HK-2 (cell line): Measurements from ENCODE around the gene CNGA1.

Experiments
- DNase-seq: peaks from one replicate; pipeline ENCODE4 v3.0.0-alpha.2; 2018; ENCODE audit not compliant: unreplicated experiment

CNGA1 gene

DNA sequence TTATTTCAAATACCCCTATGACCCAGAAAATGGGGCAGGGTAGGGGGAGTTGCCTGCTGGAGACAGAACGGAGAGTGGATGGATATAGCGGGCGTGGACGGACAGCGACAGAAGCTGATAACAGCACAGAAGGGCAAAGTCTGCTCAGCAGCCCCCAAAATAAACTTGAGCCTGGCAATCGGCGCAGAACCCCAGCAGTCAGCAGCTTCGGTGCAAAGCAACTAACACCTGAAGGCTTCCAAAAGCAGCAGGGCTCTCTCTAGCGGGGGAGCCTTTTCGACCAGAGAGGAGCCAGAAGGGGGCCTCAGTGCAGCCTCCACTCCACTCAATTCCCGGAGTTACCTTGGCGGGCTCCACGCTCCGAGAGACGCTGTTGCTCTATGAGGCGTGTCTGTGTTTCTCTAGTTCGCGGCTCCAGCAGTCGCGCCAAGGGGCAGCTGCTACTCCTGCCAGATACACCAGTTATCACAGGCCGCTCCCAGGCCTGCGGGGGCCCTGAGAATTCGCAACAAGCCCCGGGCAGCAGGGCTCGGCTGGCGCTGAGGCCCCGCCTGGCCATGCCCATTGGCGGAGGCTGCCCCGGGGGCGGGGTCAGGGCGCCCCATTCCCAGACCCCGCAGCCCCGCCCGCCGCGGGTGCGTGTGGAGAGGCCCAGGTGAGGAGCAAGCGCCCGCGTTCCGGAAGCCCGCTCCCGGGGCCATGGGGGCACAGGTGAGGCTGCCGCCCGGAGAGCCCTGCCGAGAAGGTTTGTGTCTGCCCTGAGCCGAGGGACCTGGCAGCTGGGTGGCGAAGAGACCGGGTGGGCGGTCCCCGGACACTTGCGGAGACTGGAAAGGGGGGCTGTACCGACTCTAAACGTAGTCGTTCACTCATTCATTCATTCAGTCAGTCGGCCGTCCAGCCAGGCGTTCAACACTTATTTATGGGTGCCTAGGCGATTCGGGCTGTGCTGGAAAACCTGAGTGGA is at the start of gene CNGA1, which contains the start of gene NIPAL1:
CNGA1 (minus strand) TSS at position 541 of the 967 bp plus-strand sequence. CDS start 63,992 bp downstream, outside the sequence.
NIPAL1 (plus strand) TSS at position 632 of the 967 bp plus-strand sequence; CDS start at position 700, 68 bp downstream.
- peak; percentile 87 for DNase-seq

DNA sequence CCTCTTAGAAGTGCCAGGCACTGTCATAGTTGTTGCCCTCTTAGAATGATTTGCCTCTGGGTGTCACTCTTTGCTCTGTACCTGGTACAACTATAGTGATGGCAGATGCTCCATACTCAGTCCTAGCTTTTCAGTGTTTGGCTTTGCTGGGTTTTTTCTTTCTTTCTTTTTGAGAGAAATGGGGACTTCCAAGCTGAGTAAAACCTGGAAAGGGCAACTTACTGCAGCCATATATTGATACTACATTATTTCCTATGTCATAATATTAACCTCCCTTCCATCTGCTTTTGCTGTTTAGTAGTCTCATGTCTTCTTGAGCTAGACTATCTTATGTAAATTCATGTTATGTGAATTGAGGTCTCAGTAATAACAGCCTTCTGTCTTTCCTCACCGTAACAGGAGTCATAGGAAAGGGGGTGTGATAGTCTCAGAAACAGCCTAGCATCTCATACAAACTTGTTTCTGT is 49.1 kb upstream of the CNGA1 start:
- no peak for DNase-seq

DNA sequence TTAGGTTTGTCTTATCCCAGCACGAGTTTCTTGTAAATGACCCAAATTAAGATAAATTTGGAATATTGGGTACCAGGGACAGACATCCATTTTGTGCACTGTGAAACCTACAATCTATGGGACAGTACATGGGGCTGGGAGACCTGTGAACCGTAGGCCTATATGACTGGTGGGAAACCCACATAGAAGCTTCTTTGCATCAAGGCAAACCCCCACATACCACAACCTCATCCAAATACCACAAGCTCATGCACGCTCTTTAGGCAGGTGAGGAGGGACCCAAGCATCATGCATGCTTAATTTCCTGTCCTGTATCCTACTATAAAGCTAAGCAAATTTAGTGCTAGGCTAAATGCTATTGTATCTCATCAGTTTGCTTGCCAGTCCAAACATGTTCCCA is 47.9 kb upstream of the CNGA1 start:
- no peak for DNase-seq

DNA sequence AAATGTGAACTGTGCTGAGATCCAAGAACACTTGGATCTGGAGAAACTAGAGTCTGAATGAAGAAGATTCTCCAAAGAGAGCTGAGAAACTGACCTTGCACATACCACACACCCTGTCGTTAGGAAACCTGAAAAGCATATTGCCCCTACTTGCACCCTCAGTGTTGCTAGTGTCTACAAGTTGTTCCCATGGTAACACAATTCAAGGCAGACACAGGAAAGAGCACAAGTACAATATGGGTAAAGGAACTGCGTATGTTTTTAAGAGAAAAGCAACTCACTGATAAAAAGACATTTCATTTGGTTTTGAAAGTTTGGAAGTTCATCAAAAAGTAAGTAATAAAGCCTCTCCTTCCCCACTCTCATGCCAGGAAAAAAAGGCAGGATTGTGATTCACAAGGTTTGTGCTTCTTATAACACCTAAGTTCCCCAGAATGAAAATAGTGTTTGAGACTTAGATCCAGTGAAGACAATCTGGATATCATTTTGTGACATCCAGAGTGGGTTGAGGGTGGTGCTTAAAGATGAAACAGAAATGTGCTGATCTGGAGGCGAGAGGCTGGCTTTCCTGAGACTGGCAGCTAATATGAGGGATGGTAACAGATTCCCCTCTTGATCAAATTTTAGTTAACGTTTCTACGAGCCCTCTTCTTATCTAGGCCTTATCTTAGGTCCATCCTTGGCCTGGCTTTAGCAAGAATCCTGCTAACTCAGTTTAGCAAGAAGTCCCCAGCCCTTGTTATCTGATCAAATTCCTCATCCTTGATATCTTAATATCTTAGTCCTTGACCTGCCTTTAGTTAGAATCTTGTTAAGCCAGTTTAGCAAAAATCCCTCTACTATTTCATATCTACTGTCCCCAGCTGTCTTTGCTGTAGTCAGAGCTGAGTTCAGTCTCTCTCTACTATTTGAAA is 42.4 kb upstream of the CNGA1 start:
- DNase-seq = no peak

DNA sequence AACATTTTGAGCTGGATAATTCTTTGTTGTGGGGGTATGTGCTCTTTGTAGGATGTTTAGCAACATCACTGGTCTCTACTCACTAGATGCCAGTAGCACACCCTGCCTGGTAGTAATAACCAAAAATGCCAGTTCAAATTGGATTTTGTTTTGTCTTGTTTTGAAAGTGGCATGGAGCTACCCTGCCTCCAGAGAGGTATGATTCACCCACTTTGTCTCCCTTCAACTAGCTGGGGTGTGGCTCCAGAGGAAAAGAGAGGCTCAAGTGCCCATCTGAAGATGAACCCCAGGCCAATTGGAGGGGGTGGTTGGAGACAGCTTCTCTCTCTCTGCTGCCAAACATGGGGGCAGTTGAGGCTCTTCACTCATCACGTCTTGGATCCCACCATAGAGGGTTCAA is 34.6 kb upstream of the CNGA1 start:
- no peak for DNase-seq

DNA sequence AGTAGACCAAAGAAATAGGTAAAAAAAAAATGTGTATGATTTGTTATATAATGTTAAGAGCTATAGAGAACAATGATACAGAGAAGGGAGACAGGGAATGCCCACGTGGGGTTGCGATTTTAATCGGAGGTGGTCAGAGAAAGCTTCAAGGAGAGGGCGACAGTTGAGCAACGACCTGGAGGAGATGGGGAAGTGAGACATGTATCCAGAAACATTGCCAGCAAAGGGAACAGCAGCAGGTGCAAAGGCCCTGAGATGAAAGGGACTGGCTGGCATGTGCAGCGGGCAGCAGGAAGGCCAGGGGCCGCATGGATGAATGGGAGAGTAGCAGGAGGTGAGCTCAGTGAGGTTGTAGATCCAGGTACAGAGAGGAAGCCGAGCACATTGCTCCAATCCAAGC is 33.0 kb upstream of the CNGA1 start:
- DNase-seq = no peak

DNA sequence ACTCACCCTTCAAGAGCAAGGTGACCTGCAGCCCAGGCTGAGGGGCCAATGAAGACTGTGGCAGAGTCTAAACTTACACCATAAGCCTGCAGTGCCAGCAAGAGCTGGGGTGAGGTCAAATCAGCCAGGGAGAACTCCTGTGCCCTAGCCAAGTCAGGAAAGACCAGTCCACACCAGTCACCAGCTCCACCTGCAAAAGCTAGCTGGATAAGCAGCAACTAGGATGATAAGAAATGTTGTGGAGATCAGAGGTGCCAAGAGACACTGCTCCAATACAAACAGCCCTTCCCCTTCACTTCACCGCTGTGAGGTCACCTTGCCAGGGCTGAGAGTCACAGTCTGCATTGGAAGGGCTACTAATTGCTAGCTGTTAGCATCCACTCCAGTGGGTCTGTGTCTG is 31.4 kb upstream of the CNGA1 start:
- DNase-seq = no peak

DNA sequence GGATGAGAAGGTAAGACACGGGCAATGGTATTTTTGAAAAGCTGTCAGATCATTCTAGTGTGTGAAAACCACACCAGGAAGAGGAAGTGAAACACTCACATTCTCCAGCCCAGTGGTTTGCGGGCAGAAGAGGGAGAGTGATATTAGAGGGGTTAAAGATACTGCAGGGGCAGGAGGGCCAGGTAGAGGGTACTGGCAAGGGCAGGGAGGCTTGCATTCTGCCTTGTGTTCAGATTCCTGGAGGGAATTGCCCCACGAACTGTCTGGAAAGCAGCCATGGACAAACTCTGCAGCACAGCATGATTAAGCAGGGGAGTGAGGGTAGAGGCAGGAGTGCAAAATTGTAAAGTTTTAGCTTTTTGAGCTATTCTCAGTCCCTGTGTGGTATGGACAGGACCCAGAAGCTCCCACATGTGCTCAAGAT is 31.0 kb upstream of the CNGA1 start:
- DNase-seq = no peak

DNA sequence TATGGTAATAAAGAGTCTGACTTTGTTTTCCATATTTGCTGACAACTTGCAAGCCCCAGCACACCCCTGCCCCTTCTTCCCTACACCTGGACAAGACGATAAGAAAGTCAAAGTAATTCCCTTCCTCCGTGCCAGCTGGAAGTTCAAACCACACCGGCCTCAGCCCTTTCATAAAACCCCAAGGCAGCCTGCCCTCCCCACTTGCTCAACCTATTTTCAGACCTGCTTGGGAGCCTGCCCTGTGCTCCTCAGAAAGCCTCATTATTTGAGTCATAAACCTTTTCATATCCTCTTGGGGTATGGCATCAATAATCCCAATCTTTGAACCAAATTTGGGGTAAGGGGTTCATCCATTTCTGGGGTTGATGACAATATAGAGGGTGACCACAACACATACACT is 29.6 kb upstream of the CNGA1 start:
- DNase-seq = no peak

DNA sequence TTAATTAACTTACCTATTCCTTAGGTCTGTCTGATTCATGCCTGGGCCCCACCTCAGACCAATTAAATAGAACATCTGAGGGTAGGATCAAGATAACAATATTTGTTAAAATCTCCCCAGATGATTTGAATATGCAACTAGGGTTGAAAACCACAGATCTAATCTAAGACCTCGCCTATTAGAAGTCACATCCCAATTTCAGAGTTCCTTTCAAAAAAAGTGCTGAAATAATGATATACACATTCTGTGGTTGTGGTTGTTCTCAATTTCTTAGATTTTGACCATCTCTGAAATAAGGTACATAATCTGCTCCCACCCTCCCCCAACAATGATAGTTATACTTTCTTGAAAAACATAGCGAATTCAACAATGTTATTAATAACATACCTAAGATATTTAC is 27.8 kb upstream of the CNGA1 start:
- DNase-seq = no peak

DNA sequence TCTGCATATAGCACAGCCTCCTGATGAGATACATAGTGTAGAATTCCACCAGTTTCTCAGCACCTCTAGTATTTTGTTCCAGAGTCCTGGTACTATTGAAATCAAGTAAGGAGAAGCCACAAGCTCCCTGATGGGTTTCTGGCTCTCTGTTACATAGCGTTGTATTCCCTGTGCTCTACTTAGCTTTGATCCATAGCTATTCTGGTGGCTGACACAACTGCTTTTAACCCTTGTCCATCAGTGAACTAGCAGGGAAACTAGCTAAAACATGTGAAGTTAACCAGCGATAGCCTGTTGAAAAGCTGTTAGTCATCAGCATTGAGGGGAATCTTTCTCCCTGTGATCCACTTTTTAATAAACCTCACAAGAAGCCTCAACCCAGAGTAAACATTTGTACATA is 27.0 kb upstream of the CNGA1 start:
- DNase-seq = no peak

DNA sequence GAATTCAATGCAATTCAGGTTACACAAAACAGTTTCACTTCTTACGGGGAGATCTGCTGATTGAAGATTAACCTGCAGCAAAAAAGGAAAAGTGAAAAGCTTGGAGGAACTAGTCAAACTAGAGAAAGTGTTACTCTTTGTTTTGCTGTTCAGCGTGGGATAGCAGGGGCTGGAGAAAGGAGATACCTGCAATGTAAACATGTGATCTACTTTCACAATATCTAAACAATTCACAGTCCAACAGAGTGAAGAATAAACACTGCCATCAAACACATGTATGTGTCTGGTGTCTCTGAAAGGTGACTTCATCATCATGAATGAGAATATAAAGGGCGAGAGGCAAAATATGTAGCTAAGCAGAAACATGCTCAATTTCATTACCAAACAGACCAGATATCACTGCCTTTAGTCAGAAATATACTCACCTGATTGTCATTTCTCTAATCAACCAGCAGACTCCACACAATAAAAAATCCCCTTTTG is 26.5 kb upstream of the CNGA1 start:
- DNase-seq = no peak

DNA sequence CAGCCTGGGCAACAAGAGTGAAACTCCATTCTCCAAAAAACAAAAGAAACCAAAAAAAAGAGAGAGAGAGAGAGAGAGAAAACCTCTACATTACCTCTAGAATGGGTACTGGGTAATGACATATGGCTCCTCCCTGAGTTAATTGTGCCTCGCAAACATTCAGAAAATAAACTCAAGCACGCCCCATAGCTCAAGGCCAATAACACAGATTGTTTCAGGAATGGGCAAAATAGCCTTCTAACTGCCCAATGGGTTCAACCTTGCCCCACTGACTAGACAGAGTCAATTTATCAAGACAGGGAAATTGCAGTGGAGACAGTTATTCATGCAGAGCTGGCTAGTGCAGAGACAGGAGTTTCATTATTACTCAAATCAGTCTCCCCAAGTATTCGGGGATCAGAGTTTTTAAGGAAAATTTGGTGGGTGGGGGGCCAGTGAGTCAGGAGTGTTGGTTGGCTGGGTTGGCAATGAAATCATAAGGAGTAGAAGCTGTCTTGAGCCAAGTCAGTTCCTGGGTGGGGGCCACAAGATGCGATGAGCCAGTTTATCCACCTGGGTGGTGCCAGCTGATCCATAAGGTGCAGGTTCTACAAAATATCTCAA is 25.2 kb upstream of the CNGA1 start:
- DNase-seq = no peak

DNA sequence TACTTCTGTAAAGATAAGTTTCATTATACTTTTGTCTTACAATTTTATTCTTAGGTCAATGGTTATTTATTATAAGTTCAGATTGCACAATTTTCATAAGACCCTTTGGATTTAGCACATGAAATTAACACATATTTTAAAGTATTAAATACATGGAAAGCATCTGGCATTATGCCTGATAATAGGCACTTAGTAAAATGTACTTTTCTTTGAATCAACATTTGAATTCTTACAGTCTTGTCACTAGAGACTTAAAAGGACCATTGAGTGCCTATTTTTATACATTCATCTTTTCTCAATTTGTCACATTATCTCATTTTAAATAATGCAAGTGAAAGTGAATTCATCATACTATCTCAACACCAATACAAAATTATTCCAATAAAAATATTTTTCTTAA is 23.1 kb upstream of the CNGA1 start:
- DNase-seq = no peak

DNA sequence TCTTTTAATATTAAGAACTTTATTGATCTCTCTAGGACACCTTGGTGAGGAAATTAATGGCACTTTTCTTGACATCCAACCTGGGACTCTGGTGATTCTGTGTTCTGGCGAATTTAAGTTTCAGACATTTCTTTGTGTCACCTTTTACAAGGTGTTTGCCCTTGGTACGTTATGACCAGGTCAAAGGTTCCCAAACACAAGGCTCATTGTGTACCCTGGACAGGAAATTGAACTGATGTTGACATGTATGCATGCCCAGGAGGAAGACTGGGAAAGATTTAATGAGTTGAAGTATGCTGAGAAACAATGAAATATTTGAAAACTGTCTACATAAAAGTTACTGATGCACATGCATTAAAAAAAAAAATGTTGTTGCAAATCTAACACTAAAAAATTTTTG is 22.2 kb upstream of the CNGA1 start:
- DNase-seq = no peak

DNA sequence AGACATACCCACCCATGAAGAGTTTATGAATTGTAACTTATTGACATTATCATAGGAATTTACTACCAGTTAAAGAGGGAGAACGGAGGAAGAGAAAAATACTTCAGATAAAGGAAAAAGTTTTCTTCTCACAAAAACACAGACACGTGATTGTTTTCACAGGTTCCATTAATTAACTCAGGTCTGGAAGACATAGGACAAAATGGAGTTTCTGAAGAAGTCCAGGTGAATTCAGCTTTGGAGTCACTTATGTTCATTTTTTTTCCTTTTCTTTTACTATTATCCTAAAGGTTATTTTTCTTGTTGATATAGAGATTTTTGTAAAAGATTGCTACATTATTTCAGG is 20.6 kb upstream of the CNGA1 start:
- DNase-seq = no peak

DNA sequence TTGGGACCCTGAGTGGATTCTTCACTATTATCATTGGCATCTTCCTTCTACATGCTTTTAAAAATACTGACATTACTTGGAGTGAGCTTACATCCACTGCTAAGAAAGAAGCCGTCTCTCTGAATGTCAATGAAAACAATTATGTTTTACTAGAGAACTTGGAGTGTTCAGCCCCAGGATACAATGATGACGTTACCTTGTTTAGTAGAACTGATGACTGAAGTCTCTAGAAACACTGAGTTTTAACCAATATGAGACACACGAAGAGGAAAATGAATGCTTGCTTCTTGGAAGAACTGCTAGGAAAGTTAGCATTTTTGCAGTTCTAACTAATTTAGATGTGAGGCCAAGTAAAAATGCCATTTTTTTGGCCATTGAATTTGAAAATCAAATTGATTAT is 19.5 kb upstream of the CNGA1 start:
- DNase-seq = no peak

DNA sequence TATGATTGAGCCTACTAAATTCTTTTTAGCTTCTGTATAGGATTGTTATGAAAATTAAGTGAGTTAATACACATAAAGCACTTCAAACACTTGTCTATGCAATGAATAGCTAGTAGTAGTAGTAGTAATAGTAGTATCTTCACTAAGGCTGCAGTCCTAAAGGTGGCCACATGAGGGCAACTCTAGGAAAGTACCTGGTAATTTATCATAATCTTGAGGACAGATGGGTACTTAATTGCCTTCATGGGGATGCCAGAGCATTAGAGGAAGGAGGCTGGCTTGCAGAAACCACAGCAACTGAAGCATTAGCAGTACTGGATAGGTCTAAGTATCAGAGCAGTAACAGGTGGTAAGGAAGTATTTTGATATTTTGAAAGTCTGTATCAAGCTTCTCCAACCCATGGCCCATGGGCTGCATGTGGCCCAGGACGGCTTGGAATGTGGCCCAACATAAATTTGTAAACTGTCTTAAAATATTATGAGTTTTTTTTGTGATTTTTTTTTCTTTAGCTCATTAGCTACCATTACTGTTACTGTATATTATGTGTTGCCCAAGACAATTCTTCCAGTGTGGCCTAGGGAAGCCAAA is 17.4 kb upstream of the CNGA1 start:
- DNase-seq = peak; percentile 10

DNA sequence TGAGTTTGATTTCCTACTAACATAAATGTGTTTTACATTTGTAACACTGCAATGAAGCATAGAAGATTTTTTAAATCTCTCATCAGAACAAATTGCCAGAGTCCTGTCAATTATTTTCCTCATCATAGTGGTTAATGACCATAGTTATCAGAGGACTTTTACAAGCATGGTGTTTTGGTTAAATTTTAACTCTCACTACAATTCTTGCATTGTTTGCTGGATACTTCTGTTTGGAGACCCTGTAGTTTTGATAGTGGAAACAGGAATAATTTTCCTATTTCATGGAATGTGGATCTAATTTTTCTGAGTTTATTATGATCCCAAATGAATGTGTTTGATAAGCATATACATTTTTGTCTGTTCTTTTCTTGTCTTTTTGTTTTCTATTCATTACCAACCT is 16.9 kb upstream of the CNGA1 start:
- DNase-seq = no peak

DNA sequence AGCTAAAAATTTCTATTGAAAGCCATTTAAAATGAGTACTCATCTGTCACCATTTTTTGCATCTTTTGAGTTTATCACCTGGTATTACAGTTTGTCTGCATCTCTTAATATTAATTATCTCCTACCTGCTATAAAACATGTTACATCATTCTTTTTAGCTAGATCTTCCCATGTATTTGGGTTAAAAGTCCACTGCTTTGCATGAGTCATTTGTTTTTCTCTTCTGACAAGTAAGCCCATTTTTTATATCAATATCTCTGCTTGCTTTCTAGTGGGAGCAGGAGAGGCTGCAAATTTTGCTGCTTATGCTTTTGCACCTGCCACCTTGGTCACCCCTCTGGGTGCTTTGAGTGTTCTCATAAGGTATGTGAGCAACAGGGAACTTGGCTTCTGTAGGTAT is 16.2 kb upstream of the CNGA1 start:
- no peak for DNase-seq

DNA sequence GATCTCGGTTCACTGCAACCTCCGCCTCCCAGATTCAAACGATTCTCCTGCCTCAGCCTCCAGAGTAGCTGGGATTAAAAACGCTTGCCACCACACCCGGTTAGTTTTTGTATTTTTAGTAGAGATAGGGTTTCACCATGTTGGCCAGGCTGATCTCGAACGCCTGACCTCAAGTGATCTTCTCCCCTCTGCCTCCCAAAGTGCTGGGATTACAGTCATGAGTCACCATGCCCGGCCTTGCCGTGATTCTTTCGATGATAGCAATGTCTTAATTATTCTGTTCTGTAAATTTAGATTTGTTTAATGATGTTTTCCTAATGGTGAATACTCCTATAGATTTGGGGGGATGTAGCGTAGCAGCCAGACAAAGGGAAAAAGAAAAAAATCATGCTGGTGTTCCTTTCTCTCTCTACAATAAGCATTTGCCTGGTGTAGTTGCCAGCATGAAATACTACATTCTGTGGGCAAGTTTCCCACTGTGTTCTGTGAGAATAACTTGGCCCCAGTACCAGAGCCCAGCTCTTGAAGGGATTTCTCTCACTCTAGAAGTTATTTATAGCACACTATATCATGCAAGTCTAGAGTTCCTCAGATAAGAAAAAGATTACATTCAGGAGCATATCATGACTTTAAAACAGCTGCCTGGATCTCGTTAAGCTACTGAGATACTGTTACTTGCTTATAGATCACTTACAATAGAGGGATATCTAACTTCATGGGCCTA is 15.5 kb upstream of the CNGA1 start:
- DNase-seq = no peak
